Measurements from ENCODE around the gene MAD1L1. TPM values are rescaled to one million over a fixed set of nuclear protein-coding genes. Genes with fewer than 3 reads are reported as not detected.

Gene MAD1L1
- total RNA-seq, 1 donor from 2014 or later = 55.0 TPM

GRCh38 chr7:1939434-1940401 is 293.0 kb downstream of the MAD1L1 start:
- Mint-ChIP-seq H3K27ac (peak overlapping the region; percentile 91), H3K9me3 (no peaks in the 10 kb centered on the region), H3K4me3 (ENCODE audit: low read depth) (peak overlapping the region; percentile 84), H3K4me1 (ENCODE audit: low read depth) (peaks cover 56% of the 10 kb centered on the region), H3K36me3 (ENCODE audit: low read depth) (peaks cover 29% of the 10 kb centered on the region), H3K27me3 (ENCODE audit: low read depth) (no peaks in the 10 kb centered on the region)
- DNase-seq (ENCODE audit: low spot score) = peak; percentile 27
- intact Hi-C loops (cut with micrococcal nuclease) = loop anchor here (1.0 kb wide), 3 partner anchors 13 to 22 kb away; no protein-coding TSS in a partner anchor

GRCh38 chr7:1938788-1939433 is 293.8 kb downstream of the MAD1L1 start:
- no peaks in the 10 kb centered on the region for H3K9me3 Mint-ChIP-seq
- no peaks in the 10 kb centered on the region for H3K27me3 Mint-ChIP-seq (ENCODE audit: low read depth)
- H3K4me3 Mint-ChIP-seq (ENCODE audit: low read depth) = peak overlapping the region; percentile 84
- no peak for DNase-seq (ENCODE audit: low spot score)
- H3K4me1 Mint-ChIP-seq (ENCODE audit: low read depth) = peaks cover 58% of the 10 kb centered on the region
- H3K27ac Mint-ChIP-seq = peak overlapping the region; percentile 74
- peaks cover 37% of the 10 kb centered on the region for H3K36me3 Mint-ChIP-seq (ENCODE audit: low read depth)
- intact Hi-C loops (cut with micrococcal nuclease) = no loop called here

GRCh38 chr7:1937252-1937605 is 295.5 kb downstream of the MAD1L1 start:
- Mint-ChIP-seq H3K4me3 (ENCODE audit: low read depth) (peak overlapping the region; percentile 62), H3K27me3 (ENCODE audit: low read depth) (no peaks in the 10 kb centered on the region), H3K9me3 (no peaks in the 10 kb centered on the region), H3K36me3 (ENCODE audit: low read depth) (peaks cover 52% of the 10 kb centered on the region), H3K27ac (no peak overlapping the region), H3K4me1 (ENCODE audit: low read depth) (peaks cover 44% of the 10 kb centered on the region)
- intact Hi-C loops (cut with micrococcal nuclease) = no loop called here
- DNase-seq (ENCODE audit: low spot score) = no peak

GRCh38 chr7:1936531-1937251 is 296.1 kb downstream of the MAD1L1 start:
- H3K4me1 Mint-ChIP-seq (ENCODE audit: low read depth) = peaks cover 43% of the 10 kb centered on the region
- H3K4me3 Mint-ChIP-seq (ENCODE audit: low read depth) = peak overlapping the region; percentile 62
- no peak for DNase-seq (ENCODE audit: low spot score)

GRCh38 chr7:1936006-1936310 is 296.8 kb downstream of the MAD1L1 start:
- H3K36me3 Mint-ChIP-seq (ENCODE audit: low read depth) = peaks cover 63% of the 10 kb centered on the region
- H3K4me3 Mint-ChIP-seq (ENCODE audit: low read depth) = no peak overlapping the region
- peaks cover 2% of the 10 kb centered on the region for H3K27me3 Mint-ChIP-seq (ENCODE audit: low read depth)
- no peak overlapping the region for H3K27ac Mint-ChIP-seq
- H3K4me1 Mint-ChIP-seq (ENCODE audit: low read depth) = peaks cover 44% of the 10 kb centered on the region
- H3K9me3 Mint-ChIP-seq = no peaks in the 10 kb centered on the region
- DNase-seq (ENCODE audit: low spot score) = no peak
- intact Hi-C loops (cut with micrococcal nuclease) = no loop called here

More at GRCh38 chr7:1936531-1937251, 296.1 kb downstream of the MAD1L1 start:
- no peak overlapping the region for H3K27ac Mint-ChIP-seq
- intact Hi-C loops (cut with micrococcal nuclease) = no loop called here
- no peaks in the 10 kb centered on the region for H3K27me3 Mint-ChIP-seq (ENCODE audit: low read depth)
- no peaks in the 10 kb centered on the region for H3K9me3 Mint-ChIP-seq
- peaks cover 57% of the 10 kb centered on the region for H3K36me3 Mint-ChIP-seq (ENCODE audit: low read depth)

GRCh38 chr7:1935176-1936005 is 297.4 kb downstream of the MAD1L1 start:
- H3K9me3 Mint-ChIP-seq = no peaks in the 10 kb centered on the region
- H3K4me3 Mint-ChIP-seq (ENCODE audit: low read depth) = no peak overlapping the region
- intact Hi-C loops (cut with micrococcal nuclease) = no loop called here
- H3K27me3 Mint-ChIP-seq (ENCODE audit: low read depth) = peaks cover 2% of the 10 kb centered on the region
- H3K27ac Mint-ChIP-seq = no peak overlapping the region
- peaks cover 63% of the 10 kb centered on the region for H3K36me3 Mint-ChIP-seq (ENCODE audit: low read depth)
- peaks cover 39% of the 10 kb centered on the region for H3K4me1 Mint-ChIP-seq (ENCODE audit: low read depth)
- no peak for DNase-seq (ENCODE audit: low spot score)

GRCh38 chr7:1934756-1935155 is 298.0 kb downstream of the MAD1L1 start:
- Mint-ChIP-seq H3K27ac (no peak overlapping the region), H3K36me3 (ENCODE audit: low read depth) (peaks cover 63% of the 10 kb centered on the region), H3K9me3 (no peaks in the 10 kb centered on the region), H3K27me3 (ENCODE audit: low read depth) (peaks cover 2% of the 10 kb centered on the region), H3K4me1 (ENCODE audit: low read depth) (peaks cover 34% of the 10 kb centered on the region), H3K4me3 (ENCODE audit: low read depth) (no peak overlapping the region)
- no peak for DNase-seq (ENCODE audit: low spot score)
- intact Hi-C loops (cut with micrococcal nuclease) = no loop called here

GRCh38 chr7:1934017-1934416 is 298.7 kb downstream of the MAD1L1 start:
- H3K9me3 Mint-ChIP-seq = no peaks in the 10 kb centered on the region
- intact Hi-C loops (cut with micrococcal nuclease) = no loop called here
- peaks cover 2% of the 10 kb centered on the region for H3K27me3 Mint-ChIP-seq (ENCODE audit: low read depth)
- H3K27ac Mint-ChIP-seq = no peak overlapping the region
- H3K4me1 Mint-ChIP-seq (ENCODE audit: low read depth) = peaks cover 27% of the 10 kb centered on the region
- peaks cover 61% of the 10 kb centered on the region for H3K36me3 Mint-ChIP-seq (ENCODE audit: low read depth)
- DNase-seq (ENCODE audit: low spot score) = no peak
- H3K4me3 Mint-ChIP-seq (ENCODE audit: low read depth) = no peak overlapping the region

- H3K36me3 Mint-ChIP-seq (ENCODE audit: low read depth) = peaks cover 59% of the 10 kb centered on the region
- H3K4me3 Mint-ChIP-seq (ENCODE audit: low read depth) = no peak overlapping the region
- intact Hi-C loops (cut with micrococcal nuclease) = no loop called here
- H3K27ac Mint-ChIP-seq = no peak overlapping the region
- H3K27me3 Mint-ChIP-seq (ENCODE audit: low read depth) = peaks cover 5% of the 10 kb centered on the region
- H3K9me3 Mint-ChIP-seq = no peaks in the 10 kb centered on the region
- peaks cover 21% of the 10 kb centered on the region for H3K4me1 Mint-ChIP-seq (ENCODE audit: low read depth)
- no peak for DNase-seq (ENCODE audit: low spot score)
Measured at GRCh38 chr7:1933066-1933750, 299.5 kb downstream of the MAD1L1 start.

- Mint-ChIP-seq H3K36me3 (ENCODE audit: low read depth) (peaks cover 62% of the 10 kb centered on the region), H3K9me3 (no peaks in the 10 kb centered on the region), H3K4me1 (ENCODE audit: low read depth) (peaks cover 23% of the 10 kb centered on the region), H3K27ac (no peak overlapping the region), H3K27me3 (ENCODE audit: low read depth) (peaks cover 16% of the 10 kb centered on the region), H3K4me3 (ENCODE audit: low read depth) (no peak overlapping the region)
- no peak for DNase-seq (ENCODE audit: low spot score)
- intact Hi-C loops (cut with micrococcal nuclease) = no loop called here
Measured at GRCh38 chr7:1931951-1932270, 300.8 kb downstream of the MAD1L1 start.

GRCh38 chr7:1931256-1931950 is 301.3 kb downstream of the MAD1L1 start:
- DNase-seq (ENCODE audit: low spot score) = no peak
- Mint-ChIP-seq H3K4me3 (ENCODE audit: low read depth) (no peak overlapping the region), H3K27me3 (ENCODE audit: low read depth) (peaks cover 16% of the 10 kb centered on the region), H3K4me1 (ENCODE audit: low read depth) (peaks cover 28% of the 10 kb centered on the region), H3K36me3 (ENCODE audit: low read depth) (peaks cover 60% of the 10 kb centered on the region), H3K27ac (no peak overlapping the region), H3K9me3 (no peaks in the 10 kb centered on the region)
- intact Hi-C loops (cut with micrococcal nuclease) = no loop called here

Measured in activated T-helper 2 cell treated with anti-CD3 and anti-CD28 coated beads, Interferon-gamma antibody, Interleukin-2, Interleukin-4, amounts not matched to agents 10 μg/mL and 5 μg/mL and 100 μg/mL, durations not matched to agents 14 hours and 24 hours and 36 hours (primary cell).